DOHH2 (cell line): ENCODE results near the gene PATJ.

Experiments used
- H3F3A ChIP-seq: fragments of 200-600 bp; sonication (generic), shearing (Covaris generic); 2 replicates; pipeline ENCODE4 v1.6.0; 2016; ENCODE audit warnings: antibody characterized with exemption, mild to moderate bottlenecking; ENCODE audit not compliant: control insufficient read depth, insufficient read depth
- H3K27ac ChIP-seq: fragments of 200-600 bp; sonication (generic); 2 replicates; pipeline ENCODE4 v1.5.1; 2014; ENCODE audit warnings: low read depth, mild to moderate bottlenecking, low read length, moderate library complexity
- H3K27me3 ChIP-seq: fragments of 200-600 bp; sonication (generic); 2 replicates; pipeline ENCODE4 v1.6.1; 2014; ENCODE audit warnings: mild to moderate bottlenecking, low read length, mixed read lengths; ENCODE audit not compliant: control insufficient read depth
- H3K36me3 ChIP-seq: fragments of 200-600 bp; sonication (generic); 2 replicates; pipeline ENCODE4 v1.6.1; 2014; ENCODE audit warnings: mild to moderate bottlenecking, low read length, moderate library complexity, mixed read lengths; ENCODE audit not compliant: control insufficient read depth
- H3K4me1 ChIP-seq: fragments of 200-600 bp; sonication (generic); 2 replicates; pipeline ENCODE4 v1.6.1; 2014; ENCODE audit warnings: mild to moderate bottlenecking, low read length, mixed read lengths; ENCODE audit not compliant: control insufficient read depth
- H3K4me2 ChIP-seq: fragments of 200-600 bp; sonication (generic); 2 replicates; pipeline ENCODE4 v1.6.0; 2014; ENCODE audit warnings: mild to moderate bottlenecking, low read length, moderate library complexity
- H3K4me3 ChIP-seq: fragments of 200-600 bp; sonication (generic); 2 replicates; pipeline ENCODE4 v1.5.1; 2014; ENCODE audit warnings: mild to moderate bottlenecking, low read length, mixed read lengths
- H3K79me2 ChIP-seq: fragments of 200-600 bp; sonication (generic); 2 replicates; pipeline ENCODE4 v1.6.1; 2014; ENCODE audit warnings: mild to moderate bottlenecking, low read length, mixed read lengths; ENCODE audit not compliant: control insufficient read depth
- H3K9me2 ChIP-seq: fragments of 200-600 bp; sonication (generic); replicated peaks from 2 replicates; pipeline ENCODE4 v1.6.1; 2014; ENCODE audit warnings: mild to moderate bottlenecking, low read length, mixed read lengths; ENCODE audit not compliant: control insufficient read depth
- H3K9me3 ChIP-seq: fragments of 200-600 bp; sonication (generic); 2 replicates; pipeline ENCODE4 v1.6.1; 2014; ENCODE audit warnings: antibody characterized with exemption, low read length, mixed read lengths; ENCODE audit not compliant: control insufficient read depth, insufficient read depth
- H4K20me1 ChIP-seq: fragments of 200-600 bp; sonication (generic); 2 replicates; pipeline ENCODE4 v1.6.0; 2014; ENCODE audit warnings: low read depth, mild to moderate bottlenecking, antibody characterized with exemption, low read length, moderate library complexity; ENCODE audit not compliant: control insufficient read depth, insufficient read depth
- CTCF ChIP-seq: fragments of 200-600 bp; sonication (generic); IDR thresholded peaks from one replicate; pipeline ENCODE4 v1.5.1; 2014; ENCODE audit warnings: antibody characterized with exemption, mild to moderate bottlenecking, low read depth, low read length; ENCODE audit not compliant: poor library complexity, severe bottlenecking
- EZH2phosphoT487 ChIP-seq: fragments of 200-600 bp; sonication (generic); IDR thresholded peaks from 2 replicates; pipeline ENCODE4 v1.6.1; 2017; ENCODE audit warnings: borderline replicate concordance, mild to moderate bottlenecking, antibody characterized with exemption, low read length, moderate library complexity, mixed read lengths

Gene PATJ

DNA sequence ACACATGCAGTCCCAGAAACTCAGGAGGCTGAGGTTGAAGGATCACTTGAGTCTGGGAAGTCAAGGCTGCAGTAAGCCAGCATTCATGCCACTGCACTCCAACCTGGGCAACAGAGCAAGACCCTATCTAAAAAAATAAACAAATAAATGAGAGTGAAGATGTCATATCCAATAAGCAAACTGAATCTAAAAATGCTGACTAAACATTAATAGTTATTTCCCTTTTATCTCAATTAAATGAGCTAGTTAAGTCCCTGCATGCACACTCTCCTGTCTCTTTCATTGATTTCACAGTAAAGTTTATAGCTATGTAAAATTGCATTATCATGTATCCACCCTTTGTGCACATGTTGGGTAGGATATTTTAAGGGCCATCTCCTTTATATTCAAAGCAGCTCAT lies 371.2 kb downstream of the PATJ start:
- H3K4me1 ChIP-seq = no peaks in the 10 kb centered on the region
- no peaks in the 10 kb centered on the region for H3K79me2 ChIP-seq

DNA sequence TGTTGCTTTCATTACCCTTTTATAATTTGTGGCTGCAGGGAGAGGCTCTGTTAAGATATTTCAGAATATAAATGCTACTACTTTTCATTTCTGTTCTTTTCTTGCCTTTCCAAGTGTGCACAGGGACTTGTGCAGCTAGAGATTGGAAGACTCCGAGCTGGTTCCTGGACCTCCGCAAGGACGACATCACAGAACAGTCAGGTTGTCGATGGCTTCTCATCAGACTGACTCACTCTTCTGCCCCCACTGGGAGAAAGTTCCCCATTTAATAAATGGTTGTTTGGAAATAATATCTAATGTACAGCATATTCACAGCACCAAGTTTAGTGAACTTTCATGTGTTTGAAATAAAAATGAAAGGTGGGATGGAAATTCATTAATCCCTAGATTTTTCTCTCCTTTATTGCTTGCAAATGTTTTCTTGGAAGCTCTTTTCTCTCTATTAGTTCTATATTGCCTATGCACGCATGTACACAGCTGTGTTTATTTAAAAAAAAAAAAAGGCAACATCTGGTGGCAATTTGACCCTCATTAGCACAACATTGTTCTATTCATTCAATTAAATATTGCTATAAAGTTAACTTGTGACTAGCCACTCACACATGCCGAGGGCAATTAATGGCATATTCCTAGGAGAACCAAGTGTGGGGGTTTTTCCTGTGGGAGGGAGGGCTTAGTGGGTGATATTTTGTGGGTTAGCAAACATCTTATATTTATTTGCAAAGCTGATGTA lies 374.9 kb downstream of the PATJ start:
- H3K4me3 ChIP-seq = no peak overlapping the region
- no peaks in the 10 kb centered on the region for H3K9me3 ChIP-seq
- H3K27me3 ChIP-seq = no peaks in the 10 kb centered on the region
- no peaks in the 10 kb centered on the region for H4K20me1 ChIP-seq
- no peak for TF ChIP-seq CTCF
- TF ChIP-seq EZH2phosphoT487 = no peak
- no peak overlapping the region for H3K4me2 ChIP-seq
- H3K79me2 ChIP-seq = no peaks in the 10 kb centered on the region
- H3K36me3 ChIP-seq = no peaks in the 10 kb centered on the region
- no peaks in the 10 kb centered on the region for H3K4me1 ChIP-seq
- no peaks in the 10 kb centered on the region for H3K9me2 ChIP-seq
- no peak overlapping the region for H3K27ac ChIP-seq
- no peaks in the 10 kb centered on the region for H3F3A ChIP-seq

More for the DNA sequence above, 371.2 kb downstream of the PATJ start:
- Histone ChIP-seq H3K27ac (no peak overlapping the region), H3K4me2 (no peak overlapping the region), H3K9me2 (no peaks in the 10 kb centered on the region), H3F3A (no peaks in the 10 kb centered on the region), H3K4me3 (no peak overlapping the region), H3K36me3 (no peaks in the 10 kb centered on the region), H3K9me3 (no peaks in the 10 kb centered on the region), H3K27me3 (no peaks in the 10 kb centered on the region), H4K20me1 (no peaks in the 10 kb centered on the region)
- TF ChIP-seq EZH2phosphoT487 = no peak
- TF ChIP-seq CTCF = no peak

- H3K27me3 ChIP-seq = no peaks in the 10 kb centered on the region
- H3K36me3 ChIP-seq = no peaks in the 10 kb centered on the region
- no peak overlapping the region for H3K4me3 ChIP-seq
- H4K20me1 ChIP-seq = no peaks in the 10 kb centered on the region
- no peak overlapping the region for H3K27ac ChIP-seq
- H3K79me2 ChIP-seq = no peaks in the 10 kb centered on the region
- H3F3A ChIP-seq = no peaks in the 10 kb centered on the region
- no peaks in the 10 kb centered on the region for H3K9me2 ChIP-seq
- TF ChIP-seq EZH2phosphoT487 (no peak), CTCF (no peak)
- H3K9me3 ChIP-seq = no peaks in the 10 kb centered on the region
- no peaks in the 10 kb centered on the region for H3K4me1 ChIP-seq
- no peak overlapping the region for H3K4me2 ChIP-seq
Measured at GRCh38 chr1:62126579-62127290, 384.5 kb downstream of the PATJ start.
